H1 (cell line): ENCODE results near the gene PRR14L. TPM values are rescaled to one million over a fixed set of nuclear protein-coding genes. Genes with fewer than 3 reads are reported as not detected.

Source experiments
- CTCF ChIA-PET: fragments of 300-600 bp; sonication (Branson Sonifier 250); formaldehyde crosslinking; loops from one replicate; lab custom pipeline; 2021; ENCODE audit not compliant: partially characterized antibody; lab: Charles Lee
- POLR2A ChIA-PET: fragments of 300-600 bp; sonication (Branson Sonifier 250); formaldehyde crosslinking; loops from one replicate; lab custom pipeline; 2021; ENCODE audit warnings: inconsistent platforms; ENCODE audit not compliant: partially characterized antibody; lab: Charles Lee
- DNase-seq, 2 experiments: peaks; one replicate each; pipeline versions ENCODE4 v3.0.0 to v3.0.0-alpha.2; 2010 to 2022; ENCODE audit warnings: low spot score in 2 of 2, low read depth in 1 of 2, mixed read lengths in 1 of 2
- FAIRE-seq: peaks from 2 replicates; lab custom pipeline; 2011; peaks lifted over from hg19 to GRCh38; lab: Jason Lieb, UNC
- H2AFZ ChIP-seq: 2 replicates; pipeline ENCODE4 v1.8.1; 2012; ENCODE audit warnings: low read length, inconsistent platforms
- H2AK5ac ChIP-seq: 2 replicates; pipeline ENCODE4 v1.6.1; 2013; ENCODE audit warnings: low read depth, low read length
- H2BK120ac ChIP-seq: replicated peaks from 2 replicates; pipeline ENCODE3; 2013; ENCODE audit warnings: low read depth, low read length, inconsistent platforms
- H2BK12ac ChIP-seq: 2 replicates; pipeline ENCODE4 v1.6.1; 2013; ENCODE audit warnings: low read depth, low read length
- H2BK15ac ChIP-seq: 2 replicates; pipeline ENCODE4 v1.6.1; 2013; ENCODE audit warnings: low read length
- H2BK20ac ChIP-seq: 2 replicates; pipeline ENCODE4 v1.6.1; 2013; ENCODE audit warnings: low read length
- H2BK5ac ChIP-seq: 2 replicates; pipeline ENCODE4 v1.6.1; 2013; ENCODE audit warnings: low read depth, low read length
- H3K14ac ChIP-seq: 2 replicates; pipeline ENCODE4 v1.6.1; 2013; ENCODE audit warnings: inconsistent platforms; ENCODE audit not compliant: insufficient read length
- H3K18ac ChIP-seq: 2 replicates; pipeline ENCODE4 v1.6.1; 2013; ENCODE audit warnings: low read length; ENCODE audit errors: extremely low read depth
- H3K23ac ChIP-seq: 2 replicates; pipeline ENCODE4 v1.6.1; 2013; ENCODE audit warnings: inconsistent platforms; ENCODE audit not compliant: insufficient read length
- H3K23me2 ChIP-seq: 2 replicates; pipeline ENCODE4 v1.6.1; 2013; ENCODE audit warnings: low read depth, low read length
- H3K27ac ChIP-seq: 2 replicates; pipeline ENCODE4 v1.6.1; 2011; ENCODE audit warnings: low read depth, low read length, inconsistent platforms
- H3K27me3 ChIP-seq, 4 experiments: replicated peaks in 1 of 4; 1 replicate in 1 of 4; 2 replicates in 3 of 4; pipeline versions ENCODE4 v1.6.1 to v1.8.1; 2011 to 2013; ENCODE audit warnings: low read length in 3 of 4, mild to moderate bottlenecking in 3 of 4, inconsistent platforms in 2 of 4, mixed read lengths in 2 of 4, moderate library complexity in 1 of 4; ENCODE audit not compliant: control insufficient read depth in 3 of 4, insufficient read depth in 3 of 4; ENCODE audit errors: extremely low read depth in 1 of 4
- H3K36me3 ChIP-seq, 4 experiments: 2 replicates each; pipeline versions ENCODE4 v1.6.1 to v1.8.1; 2011 to 2013; ENCODE audit warnings: mild to moderate bottlenecking in 4 of 4, low read length in 3 of 4, moderate library complexity in 2 of 4, control low read depth in 1 of 4, inconsistent platforms in 1 of 4; ENCODE audit not compliant: insufficient read depth in 4 of 4, control insufficient read depth in 2 of 4
- H3K4ac ChIP-seq: replicated peaks from 2 replicates; pipeline ENCODE3; 2013; ENCODE audit warnings: low read length, low read depth, mixed read lengths, inconsistent platforms; ENCODE audit not compliant: insufficient read length
- H3K4me1 ChIP-seq, 4 experiments: replicated peaks in 1 of 4; 1 replicate in 1 of 4; 2 replicates in 3 of 4; pipeline versions ENCODE4 v1.6.1 to v1.8.1; 2011 to 2013; ENCODE audit warnings: low read length in 3 of 4, inconsistent platforms in 2 of 4, mixed read lengths in 1 of 4; ENCODE audit not compliant: insufficient read depth in 4 of 4, control insufficient read depth in 3 of 4
- H3K4me2 ChIP-seq, 2 experiments: 2 replicates each; pipeline versions ENCODE4 v1.6.1 to v1.8.1; 2011 to 2013; ENCODE audit warnings: low read depth in 2 of 2, low read length in 2 of 2, control low read depth in 1 of 2, inconsistent platforms in 1 of 2, mild to moderate bottlenecking in 1 of 2; ENCODE audit not compliant: insufficient read depth in 1 of 2
- H3K4me3 ChIP-seq, 4 experiments: fragments of 200-600, 300-600 bp in 1 of 4; sonication (generic), shearing (Covaris generic), sonication (Bioruptor Twin) in 1 of 4; 2 replicates each; pipeline versions ENCODE4 v1.5.1 to v1.8.1; 2011 to 2016; ENCODE audit warnings: low read length in 4 of 4, low read depth in 3 of 4, control low read depth in 2 of 4, inconsistent platforms in 2 of 4, mild to moderate bottlenecking in 2 of 4, mixed read lengths in 1 of 4, moderate library complexity in 1 of 4; ENCODE audit not compliant: insufficient read depth in 2 of 4; ENCODE audit errors: extremely low read depth in 1 of 4
- H3K56ac ChIP-seq: replicated peaks from 2 replicates; pipeline ENCODE3; 2013; ENCODE audit warnings: low read depth, mild to moderate bottlenecking, mixed read lengths, low read length, inconsistent platforms; ENCODE audit not compliant: insufficient read length
- H3K79me1 ChIP-seq: 2 replicates; pipeline ENCODE4 v1.6.1; 2013; ENCODE audit warnings: low read depth, low read length, control low read depth
- H3K79me2 ChIP-seq, 2 experiments: 2 replicates each; pipeline versions ENCODE4 v1.6.1 to v1.8.1; 2012 to 2013; ENCODE audit warnings: low read length in 2 of 2, mild to moderate bottlenecking in 2 of 2, inconsistent platforms in 1 of 2; ENCODE audit not compliant: insufficient read depth in 2 of 2, control insufficient read depth in 1 of 2
- H3K9ac ChIP-seq, 4 experiments: replicated peaks in 1 of 4; 1 replicate in 1 of 4; 2 replicates in 3 of 4; pipeline versions ENCODE4 v1.6.1 to v1.8.1; 2011 to 2013; ENCODE audit warnings: low read depth in 3 of 4, low read length in 3 of 4, control low read depth in 2 of 4, mild to moderate bottlenecking in 2 of 4, moderate library complexity in 2 of 4, inconsistent platforms in 1 of 4; ENCODE audit errors: extremely low read depth in 1 of 4
- H3K9me3 ChIP-seq, 2 experiments: 2 replicates each; pipeline versions ENCODE4 v1.6.1 to v1.8.1; 2012 to 2013; ENCODE audit warnings: mild to moderate bottlenecking in 2 of 2, moderate library complexity in 2 of 2, control low read depth in 1 of 2, inconsistent platforms in 1 of 2, low read depth in 1 of 2, low read length in 1 of 2, mixed read lengths in 1 of 2; ENCODE audit not compliant: insufficient read depth in 2 of 2
- H4K20me1 ChIP-seq, 2 experiments: replicated peaks in 1 of 2; 2 replicates each; pipeline versions ENCODE3 to v1.8.1; 2011 to 2013; ENCODE audit warnings: inconsistent platforms in 2 of 2, low read length in 2 of 2, mild to moderate bottlenecking in 1 of 2; ENCODE audit not compliant: insufficient read depth in 2 of 2, control insufficient read depth in 1 of 2
- H4K5ac ChIP-seq: 2 replicates; pipeline ENCODE4 v1.6.1; 2013; ENCODE audit warnings: low read length, low read depth, mixed read lengths, inconsistent platforms; ENCODE audit not compliant: insufficient read length
- H4K8ac ChIP-seq: 2 replicates; pipeline ENCODE4 v1.8.0; 2013; ENCODE audit warnings: mild to moderate bottlenecking, moderate library complexity, low read length, inconsistent platforms; ENCODE audit not compliant: insufficient read depth; ENCODE audit errors: extremely low read depth
- H4K91ac ChIP-seq: replicated peaks from 2 replicates; pipeline ENCODE3; 2013; ENCODE audit warnings: low read length, mixed read lengths, inconsistent platforms; ENCODE audit not compliant: insufficient read length
- EZH2 ChIP-seq: fragments of 200-600 bp; sonication (generic); IDR thresholded peaks from 2 replicates; pipeline ENCODE4 v1.7.1; 2012; ENCODE audit warnings: low read depth, mild to moderate bottlenecking, moderate library complexity, low read length, inconsistent platforms; ENCODE audit not compliant: severe bottlenecking
- WGBS, 2 experiments: shearing (Covaris generic) in 1 of 2; methylation state at CpG; one replicate each; pipeline versions ENCODE4 v1.1.6 to v1.1.7; 2013 to 2015; ENCODE audit warnings: low lambda C conversion rate in 2 of 2, mixed read lengths in 2 of 2, inconsistent platforms in 1 of 2, low coverage in 1 of 2, missing lambda C conversion rate in 1 of 2; ENCODE audit not compliant: insufficient replicate concordance in 2 of 2, insufficient coverage in 1 of 2, insufficient read length in 1 of 2; ENCODE audit errors: extremely low coverage in 1 of 2, missing lambda C conversion rate in 1 of 2; 5-methylcytosine and 5-hydroxymethylcytosine counted together
- polyA plus RNA-seq, 7 experiments: library from polyadenylated mRNA; depleted of rRNA in 3 of 7; stranded (reverse) in 5 of 7; unstranded in 2 of 7; fragments of >200 nt in 5 of 7; fragments of 200-250 nt in 2 of 7; gene quantifications; 1 replicate in 5 of 7; 2 replicates in 1 of 7; 4 replicates in 1 of 7; pipeline versions ENCODE4 v1.2.1 to v1.2.3, GENCODE V29; 2011 to 2013; ENCODE audit warnings: missing spikeins in 2 of 7, mixed read lengths in 2 of 7
- total RNA-seq: library from RNA; stranded (reverse); fragmentation: NEBNext Ultra II Directional; extraction: Animal tissue kit (Norgen Biotek cat#: 25700); gene quantifications from 2 replicates; pipeline ENCODE4 v1.2.1, GENCODE V29; 2021

PRR14L gene
- total and polyA plus RNA-seq, 2 of the 8 experiments (the other 6 are each of a cell fraction or from before 2014, with no cell fraction given) = 26.5 to 98.6 TPM

GRCh38 chr22:31680861-31681341, 69.0 kb downstream of the PRR14L start:
- Histone ChIP-seq H4K20me1 (peaks cover 0 to 2% of the 10 kb centered on the region in 2 experiments), H3K9ac (no peak overlapping the region), H3K18ac (no peak overlapping the region), H2AK5ac (no peak overlapping the region), H2BK12ac (no peak overlapping the region), H3K79me2 (no peaks in the 10 kb centered on the region), H3K36me3 (peaks cover 7 to 34% (median 18%) of the 10 kb centered on the region in 4 experiments; a peak in 7 of 8 replicates), H3K9me3 (no peaks in the 10 kb centered on the region), H4K8ac (no peak overlapping the region), H4K5ac (no peak overlapping the region), H3K79me1 (no peaks in the 10 kb centered on the region), H3K4me1 (peaks cover 0 to 2% (median 0%) of the 10 kb centered on the region in 4 experiments; a peak in 1 of 7 replicates), H3K23me2 (no peaks in the 10 kb centered on the region), H2BK5ac (no peak overlapping the region), H3K56ac (no peak overlapping the region), H3K4ac (no peak overlapping the region), H2BK120ac (no peak overlapping the region), H2AFZ (no peak overlapping the region), H3K4me2 (no peak overlapping the region), H3K27me3 (peaks cover 0 to 4% (median 3%) of the 10 kb centered on the region in 4 experiments; a peak in 3 of 7 replicates), H4K91ac (no peak overlapping the region), H3K27ac (no peak overlapping the region), H2BK15ac (no peak overlapping the region), H2BK20ac (no peak overlapping the region), H3K23ac (no peak overlapping the region), H3K4me3 (no peak overlapping the region), H3K14ac (no peak overlapping the region)
- DNase-seq (no peak), FAIRE-seq (no peak)
- CTCF ChIA-PET = interaction anchor here (0.6 to 3.6 kb wide), 5 partner anchors 10 to 262 kb away, joined by 3 to 19 read pairs (median 3); partner anchors contain the start of gene PISD
- POLR2A ChIA-PET = interaction anchor here (1.0 to 1.1 kb wide), 2 partner anchors 9 to 10 kb away, joined by 3 read pairs; no protein-coding TSS in a partner anchor
- WGBS, 2 experiments = 90% methylated on average over 9 of the region's 9 CpGs; no CpG with 5 or more reads in 1 of the 2 experiments
- no peak for TF ChIP-seq EZH2
